NCI-H345 treated with DMSO at 0.1 percent for 48 hours (cell line): Measurements from ENCODE around the gene NHERF1.
A peak's percentile ranks its signal among the peaks of the same experiment; 100 is the strongest.

Experiments used
- DNase-seq: peaks from one replicate; lab custom pipeline; 2025; ENCODE audit not compliant: unreplicated experiment; lab: John Stamatoyannopoulos, UW

Gene NHERF1

DNA sequence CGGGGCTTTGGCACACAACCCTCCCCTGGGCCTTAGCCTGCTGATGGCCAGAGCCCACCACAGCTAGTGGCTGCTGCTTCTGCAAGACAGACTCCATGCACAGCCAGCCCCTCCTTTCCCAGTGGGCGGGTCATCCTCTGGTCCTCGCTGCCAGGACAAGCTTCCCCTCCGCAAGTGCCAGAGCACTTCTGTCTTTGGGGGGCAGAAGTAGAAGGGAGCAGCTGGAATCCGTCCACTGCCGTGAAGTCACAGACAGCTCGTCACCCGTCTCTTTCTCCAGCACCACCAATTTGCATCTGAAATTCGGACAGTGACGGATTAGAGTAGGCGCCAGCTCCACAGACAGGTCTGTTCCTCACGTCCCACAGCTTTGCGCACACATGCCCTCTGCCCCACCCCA lies 59.0 kb downstream of the NHERF1 start:
- DNase-seq, result no peak

DNA sequence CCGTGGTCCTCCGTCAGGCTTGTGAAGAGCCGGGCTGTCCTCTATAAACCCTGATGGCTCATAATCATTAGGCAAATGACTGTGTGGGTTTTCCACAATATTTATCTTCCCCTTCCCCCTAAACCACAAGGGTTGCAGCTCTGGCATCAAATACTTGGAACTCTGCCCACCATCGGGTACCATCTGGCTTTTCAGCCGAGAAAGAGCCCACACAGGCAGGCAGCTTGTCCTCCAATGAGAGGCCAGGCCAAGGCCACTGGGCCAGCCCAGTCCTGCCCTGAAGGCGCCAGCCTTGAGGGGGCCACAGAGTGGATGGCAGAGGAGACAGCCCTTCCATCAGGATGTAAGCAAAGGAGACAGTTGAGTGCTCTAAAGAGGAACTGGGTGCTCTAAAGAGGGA lies 59.5 kb downstream of the NHERF1 start:
- peak; percentile 11 for DNase-seq

DNA sequence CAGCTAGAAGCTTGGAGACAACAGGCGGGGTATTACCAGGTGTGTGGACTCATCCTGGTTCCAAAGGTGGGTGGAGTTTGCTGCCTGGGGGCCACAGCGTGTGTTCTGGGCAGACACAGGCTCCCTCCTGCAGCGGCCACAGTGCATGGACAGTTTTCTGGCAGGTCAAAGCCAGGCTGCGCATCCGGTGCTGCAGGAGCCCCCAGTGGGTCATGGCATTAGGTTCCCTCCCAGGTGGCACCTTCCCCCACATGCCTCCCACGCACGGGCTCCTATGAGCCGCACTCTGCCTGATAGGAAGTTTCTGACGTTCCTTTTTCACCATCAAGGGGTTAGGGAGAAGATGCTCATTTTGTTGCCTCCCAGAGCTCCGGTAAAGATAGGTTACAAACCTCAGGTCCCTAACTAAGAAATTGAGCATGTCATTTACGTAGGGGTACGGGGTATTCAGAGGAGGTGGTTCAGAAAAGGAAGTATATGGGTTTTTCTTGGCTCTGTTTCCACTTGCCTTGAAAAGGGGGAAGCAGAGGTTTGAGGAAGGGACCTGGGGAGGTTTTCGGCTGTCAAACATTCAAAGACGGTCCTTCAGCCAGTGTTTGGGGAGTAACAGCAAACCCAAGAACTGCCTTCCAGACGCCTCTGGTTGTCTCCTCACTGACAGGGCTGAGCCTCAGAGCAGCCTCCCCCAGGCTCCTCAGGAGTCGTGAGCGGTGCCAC lies 60.4 kb downstream of the NHERF1 start:
- DNase-seq, result no peak

DNA sequence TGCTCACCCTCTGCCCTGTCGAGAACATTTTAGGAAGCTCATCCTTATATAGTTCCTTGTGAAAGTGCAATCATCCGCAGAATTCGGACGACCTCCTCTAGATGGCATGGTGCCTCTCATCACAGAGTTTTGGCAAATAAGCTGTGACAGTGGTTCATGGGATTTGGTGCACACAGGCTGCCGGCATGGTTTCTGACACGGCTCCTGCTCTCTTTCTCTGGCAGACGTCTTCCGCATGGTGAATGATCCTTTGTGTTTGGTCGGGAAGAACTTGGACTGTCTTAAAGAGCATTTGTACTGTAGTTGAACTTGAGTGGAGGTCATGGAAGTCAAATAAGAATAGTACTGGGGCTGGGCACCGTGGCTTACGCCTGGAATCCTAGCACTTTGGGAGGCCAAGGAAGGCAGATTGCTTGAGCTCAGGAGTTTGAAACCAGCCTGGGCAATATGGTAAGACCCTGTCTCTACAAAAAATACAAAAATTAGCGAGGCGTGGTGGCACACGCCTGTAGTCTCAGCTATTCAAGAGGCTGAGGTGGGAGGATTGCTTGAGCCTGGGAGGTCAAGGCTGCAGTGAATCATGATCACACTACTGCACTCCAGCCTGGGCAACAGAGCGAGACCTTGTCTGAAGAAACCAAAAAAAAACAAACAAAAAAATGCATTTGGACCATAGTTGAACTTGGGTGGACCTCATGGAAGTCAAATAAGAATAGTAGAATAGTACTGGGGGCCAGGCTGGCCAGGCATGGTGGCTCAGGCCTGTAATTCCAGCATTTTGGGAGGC lies 62.5 kb downstream of the NHERF1 start:
- no peak for DNase-seq

DNA sequence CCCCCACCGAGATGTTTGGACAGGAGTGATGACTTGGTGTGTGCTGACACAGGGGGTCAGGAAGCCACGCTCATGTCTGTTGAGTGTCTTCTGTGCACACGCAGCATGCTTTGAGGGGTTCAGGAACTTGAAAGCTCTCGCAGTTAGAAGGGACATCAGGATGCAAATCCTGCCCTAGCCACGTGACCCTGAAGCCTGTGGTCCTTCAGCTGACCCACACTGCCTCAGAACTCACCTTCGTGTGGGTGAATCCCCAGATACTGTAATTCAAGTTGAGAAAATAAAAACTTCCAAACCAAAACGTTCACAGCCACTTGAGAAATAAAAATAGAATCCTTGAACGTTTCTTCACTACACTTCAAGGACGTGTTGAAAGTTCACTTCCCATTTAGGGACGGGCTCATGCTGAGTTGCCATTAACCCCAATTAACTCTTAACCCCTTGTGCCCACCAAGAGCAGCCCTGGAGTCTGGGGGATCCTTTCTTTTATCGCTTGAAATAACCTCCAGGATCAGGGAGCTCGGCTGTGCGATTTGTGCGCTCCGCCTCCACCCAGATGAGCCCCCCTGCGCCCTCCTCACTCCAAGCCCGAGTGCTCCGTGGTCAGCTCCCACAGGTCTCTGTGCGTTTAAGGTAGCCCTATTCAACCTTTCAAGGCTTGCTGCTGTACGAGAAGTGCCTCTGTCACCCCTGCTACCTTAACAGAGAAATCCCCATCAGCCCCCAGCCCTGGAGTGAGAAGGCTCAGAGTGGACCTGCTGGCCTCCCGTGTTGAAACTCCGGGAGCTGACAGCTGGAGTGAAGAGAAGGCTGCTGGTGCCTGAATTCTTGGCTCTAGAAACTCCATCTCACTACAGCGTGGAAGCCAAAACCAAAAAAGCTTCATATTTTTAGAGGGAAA lies 63.9 kb downstream of the NHERF1 start:
- DNase-seq, result no peak

DNA sequence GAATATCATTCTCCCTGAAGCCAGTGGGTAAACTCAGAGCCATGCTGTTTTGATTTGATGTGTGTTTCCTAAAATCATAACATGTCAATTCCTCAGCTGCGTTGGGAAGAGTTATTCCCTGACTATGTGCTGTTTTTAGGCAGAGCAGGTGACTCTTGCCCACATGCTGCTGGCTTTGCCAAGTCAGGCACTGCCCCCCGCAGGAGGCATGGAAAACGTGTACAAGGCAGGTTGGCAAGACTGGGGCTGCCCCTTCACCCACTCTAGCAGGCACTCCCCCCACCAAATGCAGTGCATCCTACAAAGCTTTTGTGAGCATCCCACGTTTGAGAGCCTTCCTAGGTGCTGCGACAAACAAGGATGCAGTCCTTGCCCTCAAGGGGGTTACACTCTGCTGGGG lies 66.0 kb downstream of the NHERF1 start:
- no peak for DNase-seq

DNA sequence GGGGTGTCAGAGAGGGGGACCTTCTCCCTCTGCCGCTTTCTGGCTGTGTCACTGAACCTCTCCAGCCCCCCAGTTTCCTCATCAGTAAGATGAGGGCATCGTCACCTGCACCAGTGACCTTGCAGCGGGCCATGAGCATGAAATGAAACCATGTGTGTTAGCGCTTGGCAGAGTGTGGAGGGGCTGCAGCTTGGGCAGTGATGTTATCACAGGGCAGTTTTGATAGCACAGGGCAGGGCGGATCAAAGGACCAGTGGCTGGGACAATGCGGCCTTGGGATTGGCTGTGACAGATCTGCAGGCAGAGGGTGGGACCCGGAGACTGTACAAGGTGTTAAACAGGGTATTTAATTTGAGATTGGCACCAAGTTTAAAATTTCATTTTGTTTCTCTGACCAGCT lies 66.6 kb downstream of the NHERF1 start:
- DNase-seq, result no peak

DNA sequence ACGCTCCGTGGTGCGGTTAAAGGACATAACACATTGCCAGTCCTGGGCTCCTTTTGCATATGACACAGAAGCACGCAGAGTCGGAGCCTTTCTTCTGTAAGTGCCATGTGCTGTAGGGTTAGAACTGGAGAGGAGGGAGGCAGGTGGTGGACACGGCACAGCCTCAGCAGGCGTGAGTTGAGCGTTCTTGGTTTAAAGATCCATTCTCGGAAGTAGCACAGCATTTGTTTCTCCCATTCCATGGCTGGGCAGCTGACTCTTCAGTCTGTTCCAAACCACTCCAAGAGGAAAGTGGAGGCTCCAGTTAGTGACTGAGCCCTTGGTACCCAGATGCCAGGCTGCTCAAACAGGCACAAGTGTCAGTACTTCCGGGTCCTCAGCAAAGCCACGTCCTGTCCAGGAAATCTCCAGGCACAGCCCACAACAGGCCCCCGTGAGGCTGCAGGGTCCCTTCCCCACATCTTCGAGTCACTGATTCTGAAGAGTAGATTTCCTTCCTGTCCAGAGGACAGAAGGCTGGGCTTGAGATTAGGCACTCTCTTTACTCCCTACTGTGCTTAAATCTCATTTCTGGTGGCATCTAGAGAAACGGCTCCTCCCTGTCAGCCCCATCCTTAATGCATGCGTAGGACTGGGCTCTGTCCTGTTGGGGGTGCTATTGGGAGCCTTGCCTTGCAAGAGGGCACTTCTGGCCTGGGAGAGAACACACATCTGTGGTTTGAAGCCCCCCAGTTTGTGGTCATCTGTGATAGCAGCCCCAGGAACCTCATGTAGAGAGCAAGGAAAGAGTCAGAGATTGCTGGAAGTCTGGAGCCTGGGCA lies 67.3 kb downstream of the NHERF1 start:
- DNase-seq, result no peak

DNA sequence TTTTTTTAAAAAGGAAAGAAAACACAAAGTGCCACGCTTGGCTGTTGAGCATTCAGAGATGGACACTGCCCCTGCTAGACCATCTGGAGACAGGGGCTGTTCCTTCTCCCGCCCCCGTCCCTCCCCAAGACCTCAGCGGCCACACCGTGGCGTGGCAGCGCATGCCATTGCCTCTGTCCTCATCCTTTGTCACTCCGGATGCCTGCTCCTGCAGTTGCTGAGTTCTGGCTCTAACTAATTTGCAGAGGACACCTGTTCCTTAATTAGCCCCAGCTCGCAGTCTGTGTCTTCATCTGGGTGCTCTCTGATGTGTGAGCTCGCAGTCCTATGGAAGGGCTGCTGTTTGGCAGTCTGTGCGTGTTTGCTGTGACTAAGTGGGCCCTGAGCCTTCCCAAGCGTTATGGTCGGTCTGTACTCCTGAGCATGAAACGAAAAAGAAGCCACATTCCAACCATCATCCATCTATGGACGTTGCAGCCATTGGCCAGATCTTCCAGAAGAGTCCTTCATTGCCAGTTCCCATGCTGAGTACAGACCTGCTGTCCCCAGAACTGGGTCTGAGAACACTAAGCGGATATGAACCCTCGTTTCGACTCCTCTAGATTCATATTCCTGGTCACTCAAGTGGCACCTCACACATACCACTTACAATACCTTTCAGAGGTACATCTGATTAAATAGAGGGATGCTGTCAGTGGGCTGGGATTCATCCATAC lies 68.6 kb downstream of the NHERF1 start:
- no peak for DNase-seq

DNA sequence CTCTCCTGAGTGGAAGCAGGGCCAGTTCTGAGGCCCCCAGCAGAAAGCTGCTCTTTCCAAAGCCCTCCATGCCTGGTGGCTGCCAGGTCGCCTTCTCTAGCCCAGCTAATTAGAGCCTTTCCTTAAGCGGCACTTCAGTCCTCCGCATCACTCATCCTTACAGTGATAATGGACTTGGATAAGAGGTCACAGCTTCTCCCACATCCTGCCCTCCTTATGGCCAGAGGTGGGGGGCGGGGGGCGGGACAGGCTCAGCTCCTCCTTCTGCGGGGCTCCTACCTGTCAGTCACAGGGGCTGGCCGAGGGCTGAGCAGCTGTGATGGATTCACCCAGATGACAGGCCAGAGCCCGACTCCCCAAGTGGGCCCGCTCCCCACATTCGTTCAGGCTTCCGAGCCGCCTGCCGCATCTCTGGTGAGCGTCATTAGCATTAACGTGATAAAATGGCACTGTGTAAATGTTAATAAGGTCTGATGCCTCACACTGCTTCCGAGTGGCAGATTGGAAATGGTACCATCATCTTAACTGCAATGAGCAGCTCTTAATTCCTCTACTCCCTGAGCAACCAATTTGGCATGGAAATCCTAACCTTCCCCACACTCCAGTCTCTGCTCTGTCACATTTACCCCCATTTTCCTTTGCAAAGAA lies 70.0 kb downstream of the NHERF1 start:
- DNase-seq, result no peak
